GM12878 (cell line): ENCODE data around the gene GNAT3.

Source experiments
- GATAD2B ChIP-seq: fragments of 450-650 bp; conservative IDR thresholded peaks from 2 replicates; pipeline ENCODE4 v1.6.1; 2017; ENCODE audit warnings: low read depth, mild to moderate bottlenecking, moderate library complexity
- RAD21 ChIP-seq: IDR thresholded peaks from 2 replicates; pipeline ENCODE4 v1.6.1; 2011; ENCODE audit warnings: mild to moderate bottlenecking, low read depth, low read length, moderate library complexity; ENCODE audit not compliant: insufficient read depth
- TCF12 ChIP-seq: IDR thresholded peaks from 2 replicates; pipeline ENCODE4 v1.6.1; 2011; ENCODE audit warnings: low read depth, mild to moderate bottlenecking, low read length

DNA sequence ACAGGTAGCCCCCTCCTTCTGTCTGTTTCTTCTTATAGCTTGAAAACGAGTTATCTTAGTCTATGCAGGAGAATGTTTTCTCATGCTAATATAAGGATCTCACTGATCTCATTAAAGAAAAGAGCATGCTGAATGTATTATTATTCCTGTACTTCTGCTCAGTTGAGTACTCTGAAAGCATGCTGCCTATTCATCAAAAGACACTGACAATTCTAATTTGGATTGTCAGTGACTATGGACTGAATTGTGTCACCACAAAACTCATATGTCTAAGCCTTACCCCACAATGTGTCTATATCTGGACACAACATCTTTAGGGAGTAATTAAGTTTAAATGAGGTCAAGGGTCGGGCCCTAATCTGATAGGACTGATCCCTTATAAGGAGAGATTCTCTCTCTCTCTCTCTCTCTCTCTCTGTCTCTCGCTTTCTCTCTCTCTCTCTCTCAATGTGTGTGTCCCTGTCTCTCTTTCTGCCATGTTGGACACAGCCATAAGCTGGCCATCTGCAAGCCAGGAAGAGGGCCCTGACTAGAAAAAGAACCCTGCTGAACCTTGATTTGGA, 98.4 kb downstream of the GNAT3 start:
- TF ChIP-seq RAD21 (no peak), GATAD2B (no peak), TCF12 (no peak)
